Measurements from ENCODE around the gene PPP1R27. TPM values are rescaled to one million over a fixed set of nuclear protein-coding genes. Genes with fewer than 3 reads are reported as not detected.
A peak's percentile ranks its signal among the peaks of the same experiment; 100 is the strongest.

PPP1R27 gene
- total RNA-seq, 1 donor from 2014 or later, result 0.67 TPM

GRCh38 chr17:81810476-81810875 lies 24.4 kb downstream of the PPP1R27 start:
- no peak for DNase-seq
- ATAC-seq, result no peak
- intact Hi-C loops (cut with micrococcal nuclease), result no loop called here

GRCh38 chr17:81809556-81809998 lies 25.3 kb downstream of the PPP1R27 start:
- ATAC-seq, result no peak
- intact Hi-C loops (cut with micrococcal nuclease), result no loop called here
- no peak for DNase-seq

GRCh38 chr17:81808778-81809555 lies 25.9 kb downstream of the PPP1R27 start:
- DNase-seq (no peak), ATAC-seq (no peak)
- intact Hi-C loops (cut with micrococcal nuclease), result no loop called here

- ATAC-seq, result no peak
- intact Hi-C loops (cut with micrococcal nuclease), result no loop called here
- DNase-seq, result no peak
Measured at GRCh38 chr17:81807839-81808238, 27.0 kb downstream of the PPP1R27 start.

GRCh38 chr17:81807210-81807719 lies 27.6 kb downstream of the PPP1R27 start:
- intact Hi-C loops (cut with micrococcal nuclease), result no loop called here
- DNase-seq (no peak), ATAC-seq (no peak)

- DNase-seq (no peak), ATAC-seq (no peak)
- intact Hi-C loops (cut with micrococcal nuclease), result no loop called here
Measured at GRCh38 chr17:81806461-81807209, 28.2 kb downstream of the PPP1R27 start.

GRCh38 chr17:81805707-81806460 lies 29.0 kb downstream of the PPP1R27 start:
- DNase-seq (no peak), ATAC-seq (no peak)
- intact Hi-C loops (cut with micrococcal nuclease), result no loop called here

GRCh38 chr17:81804559-81805399 lies 30.1 kb downstream of the PPP1R27 start:
- DNase-seq (no peak), ATAC-seq (peak; percentile 35)
- intact Hi-C loops (cut with micrococcal nuclease), result no loop called here

- ATAC-seq (no peak), DNase-seq (no peak)
- intact Hi-C loops (cut with micrococcal nuclease), result no loop called here
Measured at GRCh38 chr17:81803728-81804558, 30.9 kb downstream of the PPP1R27 start, which contains the start of gene GCGR. Gene GCGR (plus strand): TSS chr17:81804150. CDS start chr17:81809019, 4,869 bp downstream.

GRCh38 chr17:81802856-81803643 lies 31.8 kb downstream of the PPP1R27 start:
- DNase-seq (no peak), ATAC-seq (no peak)
- intact Hi-C loops (cut with micrococcal nuclease), result no loop called here

GRCh38 chr17:81802048-81802758 lies 32.6 kb downstream of the PPP1R27 start:
- no peak for ATAC-seq
- intact Hi-C loops (cut with micrococcal nuclease), result no loop called here

GRCh38 chr17:81801327-81801726 lies 33.5 kb downstream of the PPP1R27 start:
- intact Hi-C loops (cut with micrococcal nuclease), result no loop called here
- ATAC-seq (no peak), DNase-seq (no peak)

More at GRCh38 chr17:81802048-81802758, 32.6 kb downstream of the PPP1R27 start:
- no peak for DNase-seq

- intact Hi-C loops (cut with micrococcal nuclease), result no loop called here
- ATAC-seq (no peak), DNase-seq (no peak)
Measured at GRCh38 chr17:81794509-81794908, 40.3 kb downstream of the PPP1R27 start.

- DNase-seq, result no peak
Measured at GRCh38 chr17:81794074-81794476, 40.8 kb downstream of the PPP1R27 start.

GRCh38 chr17:81792675-81793615 lies 41.9 kb downstream of the PPP1R27 start:
- ATAC-seq (no peak), DNase-seq (no peak)
- intact Hi-C loops (cut with micrococcal nuclease), result no loop called here

More at GRCh38 chr17:81794074-81794476, 40.8 kb downstream of the PPP1R27 start:
- intact Hi-C loops (cut with micrococcal nuclease), result no loop called here
- ATAC-seq, result no peak
